HCT116 (cell line): ENCODE data around the gene ARHGAP31.

Experiments used
- CTCF ChIP-seq, 3 experiments: fragments of 200-600 bp in 1 of 3; sonication (generic) in 1 of 3; IDR thresholded peaks in 2 of 3; conservative IDR thresholded peaks in 1 of 3; 2 replicates each; pipeline ENCODE4 v1.5.1; 2012 to 2017; ENCODE audit warnings: low read depth in 2 of 3, low read length in 2 of 3, antibody characterized with exemption in 1 of 3, borderline replicate concordance in 1 of 3, control low read depth in 1 of 3, mild to moderate bottlenecking in 1 of 3, mixed read lengths in 1 of 3, mixed run types in 1 of 3, moderate library complexity in 1 of 3; ENCODE audit not compliant: insufficient read depth in 1 of 3
- POLR2AphosphoS5 ChIP-seq: IDR thresholded peaks from 2 replicates; pipeline ENCODE4 v1.6.1; 2011; ENCODE audit warnings: mild to moderate bottlenecking, low read depth, low read length, moderate library complexity
- YY1 ChIP-seq: IDR thresholded peaks from 2 replicates; pipeline ENCODE4 v1.6.1; 2011; ENCODE audit warnings: low read length, low read depth, moderate library complexity, mild to moderate bottlenecking; ENCODE audit not compliant: insufficient replicate concordance; ENCODE audit errors: extremely low read depth
- ZFX ChIP-seq: fragments of 450-650 bp; IDR thresholded peaks from 2 replicates; pipeline ENCODE4 v1.6.1; 2017

DNA sequence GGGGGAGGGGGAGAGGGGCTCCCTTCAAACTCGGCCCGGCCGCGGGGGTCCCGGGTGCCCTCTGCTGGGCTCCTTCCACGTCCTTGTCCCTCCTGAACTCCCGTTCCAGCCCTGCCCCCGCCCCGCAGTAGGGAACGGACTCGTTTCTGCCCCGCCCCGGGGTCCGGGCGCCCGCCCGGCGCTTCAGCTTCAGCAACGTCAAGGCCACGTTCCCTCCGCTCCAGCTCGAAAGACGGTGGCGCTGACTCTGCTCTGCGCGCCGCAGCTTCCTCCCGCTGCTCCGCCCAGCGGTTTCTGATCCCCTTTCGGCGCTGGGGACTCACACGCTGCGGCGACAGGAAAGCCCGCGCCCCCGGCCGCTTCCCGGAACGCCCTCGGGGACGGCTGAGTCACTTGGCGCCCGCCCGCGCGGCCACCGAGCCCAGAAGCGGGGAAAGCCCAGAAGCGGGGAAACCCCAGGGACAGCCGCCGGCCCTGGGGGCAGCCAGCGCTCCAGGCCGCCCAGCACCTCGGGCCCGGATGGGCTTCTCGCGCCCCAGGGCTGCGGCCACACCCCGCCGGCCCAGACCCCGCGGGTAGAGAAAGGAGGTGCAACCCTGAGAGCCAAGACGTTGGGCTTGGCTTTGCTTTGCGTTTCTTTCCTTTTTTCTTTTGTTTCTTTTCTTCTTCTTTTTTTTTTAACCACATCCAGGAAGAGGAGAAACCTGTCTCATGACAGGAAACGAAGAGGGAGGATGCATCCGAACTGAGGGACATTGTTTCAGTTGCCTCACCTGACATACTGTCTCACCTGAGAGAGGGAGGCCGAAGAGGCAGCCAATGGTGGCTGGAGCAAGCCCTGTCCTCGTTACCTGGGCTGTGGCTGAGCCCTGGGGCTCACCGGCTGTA, 28.9 kb downstream of the ARHGAP31 start:
- TF ChIP-seq YY1: peak; percentile 10
- TF ChIP-seq CTCF (IDR thresholded peaks at IDR 0.05 in 2 of 3, conservative IDR thresholded peaks at IDR 0.05 in 1 of 3; ENCODE audit: borderline replicate concordance in 1 of 3, insufficient read depth in 1 of 3, low read depth in 2 of 3, low read length in 2 of 3): 0 out of 6 replicates have a peak, but pooled peaks of 1 of the 3 experiments have one; percentile 4
- peak; percentile 71 for TF ChIP-seq ZFX
- peak; percentile 76 for TF ChIP-seq POLR2AphosphoS5
